ENCODE measurements around the gene CPED1. TPM values are rescaled to one million over a fixed set of nuclear protein-coding genes. Genes with fewer than 3 reads are reported as not detected.

The CPED1 gene
- total RNA-seq, 1 experiment from 2014 or later: 0.13 TPM

- Histone ChIP-seq H2BK12ac (ENCODE audit: insufficient read length, low read depth, low read length) (no peak overlapping the region), H3K4me1 (ENCODE audit: insufficient read depth, low read length) (no peaks in the 10 kb centered on the region), H3K18ac (ENCODE audit: insufficient read length, low read depth, low read length) (no peak overlapping the region), H3K14ac (ENCODE audit: insufficient read depth, low read length) (no peak overlapping the region), H3K79me1 (ENCODE audit: insufficient read depth, low read depth, low read length, poor library complexity, severe bottlenecking) (no peaks in the 10 kb centered on the region), H3K9ac (ENCODE audit: extremely low read depth, insufficient read length, low read length) (no peak overlapping the region), H2BK20ac (ENCODE audit: low read depth, low read length, poor library complexity, severe bottlenecking) (no peak overlapping the region), H3K56ac (ENCODE audit: insufficient read length, low read depth, low read length) (no peak overlapping the region), H3K27me3 (ENCODE audit: insufficient read depth, low read length) (peaks cover 3% of the 10 kb centered on the region; the same call in 1 of the 2 replicates), H3K23me2 (ENCODE audit: insufficient read length, low read depth, low read length, poor library complexity, severe bottlenecking) (peaks cover 12% of the 10 kb centered on the region), H3T11ph (ENCODE audit: low read length) (no peak overlapping the region), H4K8ac (replicated peaks; ENCODE audit: insufficient read length, low read depth, low read length) (no peak overlapping the region), H3K9me3 (ENCODE audit: control insufficient read depth, low read depth, low read length) (no peaks in the 10 kb centered on the region), H2AFZ (ENCODE audit: low read length) (no peak overlapping the region), H3K23ac (ENCODE audit: insufficient read length, low read depth, low read length) (no peak overlapping the region), H3K79me2 (ENCODE audit: insufficient read depth, low read length) (no peaks in the 10 kb centered on the region), H2AK5ac (ENCODE audit: insufficient read length, low read length) (no peak overlapping the region), H4K5ac (ENCODE audit: insufficient read length, low read depth, low read length) (no peak overlapping the region), H3K4ac (ENCODE audit: low read depth, low read length) (no peak overlapping the region), H3K27ac (ENCODE audit: insufficient read length, low read depth, low read length) (no peak overlapping the region), H3K4me2 (ENCODE audit: insufficient read depth, insufficient read length, low read length) (no peak overlapping the region), H2BK5ac (ENCODE audit: insufficient read length, low read length) (no peak overlapping the region), H2BK15ac (ENCODE audit: low read depth, low read length) (no peak overlapping the region), H2BK120ac (ENCODE audit: low read depth, low read length, poor library complexity, severe bottlenecking) (no peak overlapping the region), H4K20me1 (ENCODE audit: control insufficient read depth, insufficient read depth, insufficient read length) (no peaks in the 10 kb centered on the region), H4K91ac (ENCODE audit: insufficient read length, low read depth, low read length) (no peak overlapping the region)
- no peak overlapping the region for H3K27ac Mint-ChIP-seq
- DNase-seq: no peak
- TF ChIP-seq CTCF (conservative IDR thresholded peaks at IDR 0.05): no peak
- H3K4me1 Mint-ChIP-seq: peaks cover 5 to 9% of the 10 kb centered on the region in 2 experiments
- no peak overlapping the region for H3K4me3 Mint-ChIP-seq
- no peaks in the 10 kb centered on the region for H3K9me3 Mint-ChIP-seq
- peaks cover 27% of the 10 kb centered on the region for H3K27me3 Mint-ChIP-seq (ENCODE audit: low read depth)
- no peaks in the 10 kb centered on the region for H3K36me3 Mint-ChIP-seq (ENCODE audit: insufficient read depth in 1 of 3, low read depth in 3 of 3)
- WGBS (ENCODE audit: extremely low coverage, insufficient read length, low lambda C conversion rate): no CpG with 5 or more reads among the region's 4 CpGs
These were observed 345.9 kb downstream of the CPED1 start for GRCh38 chr7:121334376-121334775.

Data from H9 (cell line).